Vagina (tissue), 2 donors: Measurements from ENCODE around the gene VPS4A. TPM values are rescaled to one million over a fixed set of nuclear protein-coding genes. Genes with fewer than 3 reads are reported as not detected.

ENCODE experiments used
- DNase-seq, 2 donors: peaks; one replicate each; pipeline ENCODE4 v3.0.0-alpha.2; 2017; ENCODE audit errors: extremely low spot score in 2 of 2
- H3K27ac ChIP-seq: fragments of 200-600 bp; sonication (generic); one replicate; pipeline ENCODE4 v1.5.1; 2019
- H3K27me3 ChIP-seq: fragments of 200-600 bp; sonication (generic); one replicate; pipeline ENCODE4 v1.5.1; 2019
- H3K36me3 ChIP-seq, 2 donors: fragments of 200-600 bp; sonication (generic); one replicate each; pipeline ENCODE4 v1.5.1; 2017 to 2019
- H3K4me1 ChIP-seq: fragments of 200-600 bp; sonication (generic); one replicate; pipeline ENCODE4 v1.5.1; 2019
- H3K4me3 ChIP-seq, 2 donors: fragments of 200-600 bp; sonication (generic); 1 replicate in 1 of 2; 2 replicates in 1 of 2; pipeline ENCODE4 v1.5.1; 2016 to 2019
- H3K9me3 ChIP-seq: fragments of 200-600 bp; sonication (generic); one replicate; pipeline ENCODE4 v1.5.1; 2019
- POLR2A ChIP-seq, 2 donors: fragments of 450-650 bp; IDR thresholded peaks; one replicate each; pipeline ENCODE4 v1.6.1; 2017; ENCODE audit warnings: antibody characterized with exemption in 2 of 2, mild to moderate bottlenecking in 2 of 2, moderate library complexity in 2 of 2
- POLR2AphosphoS5 ChIP-seq, 2 donors: sonication (generic); formaldehyde crosslinking; IDR thresholded peaks; one replicate each; pipeline ENCODE4 v1.9.0; 2017; ENCODE audit warnings: antibody characterized with exemption in 2 of 2, mild to moderate bottlenecking in 2 of 2, low read depth in 1 of 2; ENCODE audit not compliant: insufficient read depth in 1 of 2
- intact Hi-C: fragments of 100-400 bp; cut with DNase I; formaldehyde crosslinking; loops from one replicate; pipeline ENCODE4 v1.15.1; 2023
- total RNA-seq: library from RNA; depleted of rRNA; stranded (reverse); fragments of >200 nt; gene quantifications from one replicate; pipeline ENCODE4 v1.2.3, GENCODE V29; 2016
- TF ChIP-seq, protein P1 (sequence below), 3 experiments: fragments of 450-650 bp in 2 of 3; fragments of 200-600 bp in 1 of 3; sonication (generic) in 1 of 3; IDR thresholded peaks; one replicate each; pipeline ENCODE4 v1.5.1; 2017 to 2019; ENCODE audit warnings: antibody characterized with exemption in 3 of 3, mild to moderate bottlenecking in 2 of 3, moderate library complexity in 2 of 3

The VPS4A gene
- total RNA-seq, 1 donor from 2014 or later, result 27.7 TPM

DNA sequence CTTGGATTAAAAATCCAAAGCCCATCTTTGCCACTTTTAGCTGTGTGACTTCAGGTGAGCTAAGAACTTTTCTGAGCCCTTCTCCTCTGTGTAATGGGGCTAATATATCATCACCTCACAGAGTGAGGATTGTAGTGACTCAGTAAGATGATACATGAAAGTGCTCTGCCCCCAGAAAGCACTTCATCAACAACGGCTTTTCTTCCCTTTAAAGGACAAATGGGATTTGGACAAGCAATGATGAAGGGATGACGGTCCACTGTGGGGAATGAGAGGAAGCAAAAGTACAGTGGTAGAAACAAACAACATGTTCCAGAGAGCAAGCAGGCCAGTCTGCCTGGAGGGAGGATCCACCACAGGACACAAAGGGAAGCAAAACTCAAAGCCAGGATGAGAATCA lies 54.8 kb downstream of the VPS4A start:
- no peaks in the 10 kb centered on the region for H3K27me3 ChIP-seq
- no peaks in the 10 kb centered on the region for H3K9me3 ChIP-seq
- TF ChIP-seq, protein P1, sequence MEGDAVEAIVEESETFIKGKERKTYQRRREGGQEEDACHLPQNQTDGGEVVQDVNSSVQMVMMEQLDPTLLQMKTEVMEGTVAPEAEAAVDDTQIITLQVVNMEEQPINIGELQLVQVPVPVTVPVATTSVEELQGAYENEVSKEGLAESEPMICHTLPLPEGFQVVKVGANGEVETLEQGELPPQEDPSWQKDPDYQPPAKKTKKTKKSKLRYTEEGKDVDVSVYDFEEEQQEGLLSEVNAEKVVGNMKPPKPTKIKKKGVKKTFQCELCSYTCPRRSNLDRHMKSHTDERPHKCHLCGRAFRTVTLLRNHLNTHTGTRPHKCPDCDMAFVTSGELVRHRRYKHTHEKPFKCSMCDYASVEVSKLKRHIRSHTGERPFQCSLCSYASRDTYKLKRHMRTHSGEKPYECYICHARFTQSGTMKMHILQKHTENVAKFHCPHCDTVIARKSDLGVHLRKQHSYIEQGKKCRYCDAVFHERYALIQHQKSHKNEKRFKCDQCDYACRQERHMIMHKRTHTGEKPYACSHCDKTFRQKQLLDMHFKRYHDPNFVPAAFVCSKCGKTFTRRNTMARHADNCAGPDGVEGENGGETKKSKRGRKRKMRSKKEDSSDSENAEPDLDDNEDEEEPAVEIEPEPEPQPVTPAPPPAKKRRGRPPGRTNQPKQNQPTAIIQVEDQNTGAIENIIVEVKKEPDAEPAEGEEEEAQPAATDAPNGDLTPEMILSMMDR (IDR thresholded peaks at IDR 0.05), result no peak
- TF ChIP-seq POLR2AphosphoS5 (IDR thresholded peaks at IDR 0.05; ENCODE audit: insufficient read depth in 1 of 2, low read depth in 1 of 2) (no peak), POLR2A (IDR thresholded peaks at IDR 0.05) (no peak)
- peaks cover 3 to 59% of the 10 kb centered on the region in 2 donors for H3K36me3 ChIP-seq
- H3K4me1 ChIP-seq, result no peaks in the 10 kb centered on the region
- no peak overlapping the region for H3K27ac ChIP-seq
- intact Hi-C loops, result no loop called here
- no peak for DNase-seq
- H3K4me3 ChIP-seq, result no peak overlapping the region

DNA sequence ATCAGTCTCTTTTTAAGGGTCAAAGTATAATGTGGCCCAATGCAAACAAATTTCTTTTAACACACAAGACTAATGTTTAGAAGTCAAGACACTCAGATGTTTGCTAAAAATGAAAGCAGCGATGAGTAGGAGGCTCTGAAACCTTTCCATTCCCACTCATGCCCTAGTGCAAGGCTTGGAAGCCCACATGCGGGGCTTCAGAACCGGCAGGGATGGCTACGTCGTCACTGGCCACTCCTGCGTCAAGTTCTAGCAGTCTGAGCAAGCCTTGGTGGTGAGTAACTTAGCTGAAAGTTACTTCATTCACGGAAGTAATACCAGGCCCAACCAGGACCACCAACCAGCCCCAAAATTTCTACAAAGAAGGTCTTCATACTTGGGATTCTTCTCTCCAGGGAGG lies 55.3 kb downstream of the VPS4A start:
- DNase-seq, result no peak
- Histone ChIP-seq H3K4me3 (no peak overlapping the region), H3K36me3 (peaks cover 3 to 61% of the 10 kb centered on the region in 2 donors), H3K9me3 (no peaks in the 10 kb centered on the region), H3K27ac (no peak overlapping the region), H3K27me3 (no peaks in the 10 kb centered on the region), H3K4me1 (no peaks in the 10 kb centered on the region)
- TF ChIP-seq POLR2A (IDR thresholded peaks at IDR 0.05) (no peak), POLR2AphosphoS5 (IDR thresholded peaks at IDR 0.05; ENCODE audit: insufficient read depth in 1 of 2, low read depth in 1 of 2) (no peak)
- intact Hi-C loops, result no loop called here

DNA sequence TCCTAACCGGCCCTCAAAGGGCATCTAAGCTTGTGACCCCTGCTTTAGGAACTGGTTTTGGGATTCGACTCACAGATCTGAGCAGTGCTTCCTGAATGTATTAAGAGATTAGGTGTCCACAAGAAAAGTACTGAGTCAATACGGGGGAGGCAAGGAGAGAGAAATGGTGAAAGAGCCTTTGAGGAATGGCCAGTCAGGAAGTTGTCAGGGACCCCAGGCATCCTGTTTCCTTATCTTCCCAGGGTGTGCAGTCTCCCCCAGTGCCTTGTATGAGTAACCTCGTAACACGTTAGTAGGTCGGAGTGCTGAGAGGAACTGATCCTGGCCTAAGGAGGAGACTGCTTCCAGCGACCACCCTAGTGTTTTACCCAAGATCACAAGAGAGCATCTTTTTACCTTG lies 56.8 kb downstream of the VPS4A start:
- H3K27ac ChIP-seq, result no peak overlapping the region
- DNase-seq, result no peak
- intact Hi-C loops, result no loop called here
- TF ChIP-seq, protein P1 (IDR thresholded peaks at IDR 0.05), result no peak
- TF ChIP-seq POLR2AphosphoS5 (IDR thresholded peaks at IDR 0.05; ENCODE audit: insufficient read depth in 1 of 2, low read depth in 1 of 2), result no peak
- H3K9me3 ChIP-seq, result no peaks in the 10 kb centered on the region
- H3K4me3 ChIP-seq, result no peak overlapping the region
- no peaks in the 10 kb centered on the region for H3K27me3 ChIP-seq
- H3K36me3 ChIP-seq, result peaks cover 3 to 76% of the 10 kb centered on the region in 2 donors
- H3K4me1 ChIP-seq, result no peaks in the 10 kb centered on the region

DNA sequence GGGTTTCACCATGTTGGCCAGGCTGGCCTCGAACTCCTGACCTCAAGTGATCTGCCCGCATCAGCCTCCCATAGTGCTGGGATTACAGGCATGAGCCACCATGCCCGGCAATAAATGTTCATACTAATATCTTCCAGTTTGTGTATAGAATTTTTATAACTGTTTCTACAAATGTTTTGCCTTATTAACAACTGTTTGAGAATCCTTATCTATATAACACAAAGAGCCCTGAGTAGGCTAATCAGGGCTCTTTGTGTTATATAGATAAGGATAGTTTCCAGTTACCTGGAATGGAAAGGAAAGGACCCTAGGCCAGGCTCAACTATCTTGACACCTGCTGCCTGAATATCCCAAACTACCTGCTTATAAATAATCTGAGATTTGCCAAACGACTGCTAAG lies 57.7 kb downstream of the VPS4A start:
- no peak overlapping the region for H3K27ac ChIP-seq
- TF ChIP-seq, protein P1 (IDR thresholded peaks at IDR 0.05), result no peak
- TF ChIP-seq POLR2A (IDR thresholded peaks at IDR 0.05), result no peak
- TF ChIP-seq POLR2AphosphoS5 (IDR thresholded peaks at IDR 0.05; ENCODE audit: insufficient read depth in 1 of 2, low read depth in 1 of 2), result no peak
- no peaks in the 10 kb centered on the region for H3K4me1 ChIP-seq
- no peak for DNase-seq
- intact Hi-C loops, result no loop called here
- no peaks in the 10 kb centered on the region for H3K27me3 ChIP-seq
- H3K4me3 ChIP-seq, result no peak overlapping the region
- peaks cover 3 to 76% of the 10 kb centered on the region in 2 donors for H3K36me3 ChIP-seq
- no peaks in the 10 kb centered on the region for H3K9me3 ChIP-seq

DNA sequence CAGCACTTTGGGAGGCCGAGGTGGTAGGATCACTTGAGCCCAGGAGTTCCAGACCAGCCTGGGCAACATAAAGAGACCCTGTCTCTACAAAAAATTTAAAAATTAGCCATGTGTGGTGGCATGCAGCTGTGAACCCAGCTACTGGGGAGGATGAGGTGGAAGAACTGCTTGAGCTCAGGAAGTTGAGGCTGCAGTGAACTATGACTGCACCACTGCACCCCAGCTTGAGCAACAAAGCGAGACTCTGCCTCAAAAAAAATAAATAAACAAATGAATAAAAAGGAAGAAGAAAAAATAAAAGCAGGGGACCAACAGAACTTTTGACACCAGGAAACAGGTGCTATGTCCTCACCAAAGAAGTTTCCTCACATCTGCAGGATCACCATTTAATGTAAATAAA lies 60.4 kb downstream of the VPS4A start:
- Histone ChIP-seq H3K4me1 (no peaks in the 10 kb centered on the region), H3K27me3 (no peaks in the 10 kb centered on the region), H3K36me3 (peaks cover 3 to 56% of the 10 kb centered on the region in 2 donors), H3K9me3 (no peaks in the 10 kb centered on the region), H3K4me3 (no peak overlapping the region), H3K27ac (no peak overlapping the region)
- TF ChIP-seq POLR2A (IDR thresholded peaks at IDR 0.05) (no peak), POLR2AphosphoS5 (IDR thresholded peaks at IDR 0.05; ENCODE audit: insufficient read depth in 1 of 2, low read depth in 1 of 2) (no peak)
- TF ChIP-seq, protein P1 (IDR thresholded peaks at IDR 0.05), result no peak
- DNase-seq, result no peak
- intact Hi-C loops, result no loop called here
